ENCODE data around the gene CPLX1. TPM values are rescaled to one million over a fixed set of nuclear protein-coding genes. Genes with fewer than 3 reads are reported as not detected.

Gene CPLX1
- total RNA-seq, 4 donors from 2014 or later: 0.12 to 0.34 (median 0.13) TPM; not detected in 1

- intact Hi-C loops (cut with DNase I; ENCODE audit: low total_unique reads): no loop called here
- TF ChIP-seq CTCF (IDR thresholded peaks at IDR 0.05) (no peak), POLR2A (IDR thresholded peaks at IDR 0.05) (no peak)
- WGBS, 2 donors: 83 to 85% methylated on average over 12 of the region's 12 CpGs
- no peak overlapping the region for H3K4me3 ChIP-seq (ENCODE audit: low read depth, poor library complexity, severe bottlenecking)
- DNase-seq (ENCODE audit: low spot score in 2 of 2): no peak
These were observed 56.9 kb downstream of the CPLX1 start for GRCh38 chr4:768995-769394.

- H3K4me3 ChIP-seq (ENCODE audit: low read depth, poor library complexity, severe bottlenecking): no peak overlapping the region
- no peak for TF ChIP-seq POLR2A (IDR thresholded peaks at IDR 0.05)
- no peak for TF ChIP-seq CTCF (IDR thresholded peaks at IDR 0.05)
- 88 to 91% methylated on average over 15 of the region's 15 CpGs for whole genome bisulfite sequencing, 2 donors
- no peak for DNase-seq (ENCODE audit: low spot score in 2 of 2)
- intact Hi-C loops (cut with DNase I; ENCODE audit: low total_unique reads): no loop called here
These were observed 57.9 kb downstream of the CPLX1 start for GRCh38 chr4:768076-768475.

GRCh38 chr4:766559-767283 lies 59.2 kb downstream of the CPLX1 start:
- no peak for TF ChIP-seq POLR2A (IDR thresholded peaks at IDR 0.05)
- no peak for TF ChIP-seq CTCF (IDR thresholded peaks at IDR 0.05)
- WGBS, 2 donors: 70 to 72% methylated on average over 21 of the region's 21 CpGs
- no peak for DNase-seq (ENCODE audit: low spot score in 2 of 2)
- no peak overlapping the region for H3K4me3 ChIP-seq (ENCODE audit: low read depth, poor library complexity, severe bottlenecking)
- intact Hi-C loops (cut with DNase I; ENCODE audit: low total_unique reads): no loop called here

GRCh38 chr4:766152-766515 lies 59.8 kb downstream of the CPLX1 start:
- intact Hi-C loops (cut with DNase I; ENCODE audit: low total_unique reads): no loop called here
- no peak for TF ChIP-seq POLR2A (IDR thresholded peaks at IDR 0.05)
- no peak for DNase-seq (ENCODE audit: low spot score in 2 of 2)
- 32 to 49% methylated on average over 7 of the region's 7 CpGs for WGBS, 2 donors
- no peak overlapping the region for H3K4me3 ChIP-seq (ENCODE audit: low read depth, poor library complexity, severe bottlenecking)

- no peak for DNase-seq (ENCODE audit: low spot score in 2 of 2)
- no peak overlapping the region for H3K4me3 ChIP-seq (ENCODE audit: low read depth, poor library complexity, severe bottlenecking)
- WGBS, 2 donors: 80 to 92% methylated on average over 16 of the region's 16 CpGs
- no peak for TF ChIP-seq CTCF (IDR thresholded peaks at IDR 0.05)
- TF ChIP-seq POLR2A (IDR thresholded peaks at IDR 0.05): no peak
- intact Hi-C loops (cut with DNase I; ENCODE audit: low total_unique reads): no loop called here
These were observed 61.3 kb downstream of the CPLX1 start for GRCh38 chr4:764405-765169.

- WGBS, 2 donors: 80 to 93% methylated on average over 11 of the region's 11 CpGs
- TF ChIP-seq POLR2A (IDR thresholded peaks at IDR 0.05) (no peak), CTCF (IDR thresholded peaks at IDR 0.05) (no peak)
- intact Hi-C loops (cut with DNase I; ENCODE audit: low total_unique reads): no loop called here
- no peak overlapping the region for H3K4me3 ChIP-seq (ENCODE audit: low read depth, poor library complexity, severe bottlenecking)
- no peak for DNase-seq (ENCODE audit: low spot score in 2 of 2)
These were observed 62.0 kb downstream of the CPLX1 start for GRCh38 chr4:763922-764321.
